ENCODE results near the gene CAPN1. TPM values are rescaled to one million over a fixed set of nuclear protein-coding genes. Genes with fewer than 3 reads are reported as not detected.

The CAPN1 gene
- total RNA-seq, 1 donor from 2014 or later: 397 TPM

DNA sequence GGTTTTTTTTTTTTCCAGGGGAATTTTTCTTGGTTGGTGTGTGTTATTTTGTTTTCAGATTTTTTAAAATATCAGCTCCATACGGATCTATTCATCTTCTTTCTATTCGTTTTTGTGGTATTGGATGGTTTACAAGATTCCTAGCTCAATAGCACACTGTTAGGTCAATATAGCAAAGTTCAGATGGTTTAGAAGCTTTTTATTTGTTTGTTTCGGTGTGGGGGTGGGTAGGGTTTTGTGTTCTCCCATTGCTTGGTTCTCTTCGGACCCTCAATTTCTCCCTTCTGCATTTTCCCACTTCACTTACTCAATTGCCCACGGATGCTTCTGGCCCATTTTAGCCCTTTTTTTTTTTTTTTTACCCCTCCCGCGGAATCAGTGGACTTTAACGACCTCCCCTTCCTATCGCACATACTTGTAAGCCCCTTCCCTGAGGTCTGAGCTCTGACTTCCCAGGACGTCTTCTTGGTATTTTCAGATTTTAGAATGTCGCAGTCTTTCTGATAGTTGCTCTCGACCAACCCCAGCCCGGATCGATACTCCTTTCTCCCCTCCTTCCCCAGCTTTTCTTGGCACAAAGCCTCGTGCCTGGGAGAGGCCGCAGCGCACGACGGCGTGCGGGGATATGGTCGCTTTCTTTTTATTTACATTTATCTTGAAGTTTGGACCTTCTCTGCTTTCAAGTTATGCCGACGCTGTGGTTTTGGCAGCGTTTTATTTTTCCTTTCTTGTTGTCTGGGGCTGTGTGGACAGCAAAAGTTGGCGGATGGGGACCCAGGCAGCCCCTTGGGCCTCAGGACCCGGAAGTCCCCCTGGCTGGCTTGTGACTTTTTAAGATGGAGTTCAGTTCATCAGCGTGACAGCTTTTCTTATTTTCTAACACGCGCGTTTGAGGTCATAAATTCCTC lies 16.1 kb upstream of the CAPN1 start:
- DNase-seq (ENCODE audit: low read depth): no peak
- Histone ChIP-seq H3K4me3 (ENCODE audit: low read depth, low read length) (no peak overlapping the region), H3K36me3 (ENCODE audit: control insufficient read depth, insufficient read depth, low read length) (no peaks in the 10 kb centered on the region), H3K27me3 (ENCODE audit: control insufficient read depth, insufficient read depth, low read length) (no peaks in the 10 kb centered on the region)
- TF ChIP-seq, protein P1, sequence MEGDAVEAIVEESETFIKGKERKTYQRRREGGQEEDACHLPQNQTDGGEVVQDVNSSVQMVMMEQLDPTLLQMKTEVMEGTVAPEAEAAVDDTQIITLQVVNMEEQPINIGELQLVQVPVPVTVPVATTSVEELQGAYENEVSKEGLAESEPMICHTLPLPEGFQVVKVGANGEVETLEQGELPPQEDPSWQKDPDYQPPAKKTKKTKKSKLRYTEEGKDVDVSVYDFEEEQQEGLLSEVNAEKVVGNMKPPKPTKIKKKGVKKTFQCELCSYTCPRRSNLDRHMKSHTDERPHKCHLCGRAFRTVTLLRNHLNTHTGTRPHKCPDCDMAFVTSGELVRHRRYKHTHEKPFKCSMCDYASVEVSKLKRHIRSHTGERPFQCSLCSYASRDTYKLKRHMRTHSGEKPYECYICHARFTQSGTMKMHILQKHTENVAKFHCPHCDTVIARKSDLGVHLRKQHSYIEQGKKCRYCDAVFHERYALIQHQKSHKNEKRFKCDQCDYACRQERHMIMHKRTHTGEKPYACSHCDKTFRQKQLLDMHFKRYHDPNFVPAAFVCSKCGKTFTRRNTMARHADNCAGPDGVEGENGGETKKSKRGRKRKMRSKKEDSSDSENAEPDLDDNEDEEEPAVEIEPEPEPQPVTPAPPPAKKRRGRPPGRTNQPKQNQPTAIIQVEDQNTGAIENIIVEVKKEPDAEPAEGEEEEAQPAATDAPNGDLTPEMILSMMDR (IDR thresholded peaks at IDR 0.05; ENCODE audit: insufficient read depth, low read length, poor library complexity, severe bottlenecking): no peak

DNA sequence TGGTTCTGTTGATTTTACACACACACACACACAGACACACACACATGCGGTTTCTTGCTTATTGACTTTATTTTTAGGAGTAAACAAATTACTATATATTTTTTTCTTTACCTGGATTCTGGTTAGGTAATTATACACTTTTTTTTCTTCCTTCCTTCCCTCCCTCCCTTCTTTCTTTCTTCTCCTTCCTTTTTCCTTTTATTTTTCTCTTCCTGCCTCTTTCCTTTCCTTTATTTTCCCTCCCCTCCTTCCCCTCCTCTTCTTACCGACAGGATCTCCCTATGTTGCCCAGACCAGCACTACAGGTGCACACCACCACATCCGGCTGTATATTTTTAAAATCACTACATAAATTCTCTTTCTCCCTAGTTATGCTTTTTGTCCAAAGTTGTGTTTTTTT lies 14.8 kb upstream of the CAPN1 start:
- no peak overlapping the region for H3K4me3 ChIP-seq (ENCODE audit: low read depth, low read length)
- DNase-seq (ENCODE audit: low read depth): no peak
- TF ChIP-seq, protein P1 (IDR thresholded peaks at IDR 0.05; ENCODE audit: insufficient read depth, low read length, poor library complexity, severe bottlenecking): no peak

DNA sequence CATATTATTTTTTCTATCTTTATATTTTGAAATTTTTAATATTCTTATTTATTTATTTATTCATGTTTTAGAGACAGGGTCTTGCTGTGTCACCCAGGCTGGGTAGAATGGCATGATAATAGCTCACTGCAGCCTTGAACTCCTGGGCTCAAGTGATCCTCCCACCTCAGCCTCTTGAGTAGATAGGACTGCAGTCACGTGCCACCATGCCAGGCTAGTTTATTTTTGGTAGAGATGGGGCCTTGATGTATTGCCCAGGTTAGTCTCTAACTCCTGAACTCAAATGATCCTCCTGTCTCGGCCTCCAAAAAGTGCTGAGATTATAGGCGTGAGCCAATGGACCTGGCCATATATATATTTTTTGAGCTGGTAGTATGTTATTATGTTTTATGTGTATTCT lies 14.1 kb upstream of the CAPN1 start:
- TF ChIP-seq, protein P1 (IDR thresholded peaks at IDR 0.05; ENCODE audit: insufficient read depth, low read length, poor library complexity, severe bottlenecking): no peak
- Histone ChIP-seq H3K27me3 (ENCODE audit: control insufficient read depth, insufficient read depth, low read length) (no peaks in the 10 kb centered on the region), H3K4me3 (ENCODE audit: low read depth, low read length) (no peak overlapping the region), H3K36me3 (ENCODE audit: control insufficient read depth, insufficient read depth, low read length) (no peaks in the 10 kb centered on the region)
- DNase-seq (ENCODE audit: low read depth): no peak

More for the DNA sequence above, 14.8 kb upstream of the CAPN1 start:
- Histone ChIP-seq H3K36me3 (ENCODE audit: control insufficient read depth, insufficient read depth, low read length) (no peaks in the 10 kb centered on the region), H3K27me3 (ENCODE audit: control insufficient read depth, insufficient read depth, low read length) (no peaks in the 10 kb centered on the region)

DNA sequence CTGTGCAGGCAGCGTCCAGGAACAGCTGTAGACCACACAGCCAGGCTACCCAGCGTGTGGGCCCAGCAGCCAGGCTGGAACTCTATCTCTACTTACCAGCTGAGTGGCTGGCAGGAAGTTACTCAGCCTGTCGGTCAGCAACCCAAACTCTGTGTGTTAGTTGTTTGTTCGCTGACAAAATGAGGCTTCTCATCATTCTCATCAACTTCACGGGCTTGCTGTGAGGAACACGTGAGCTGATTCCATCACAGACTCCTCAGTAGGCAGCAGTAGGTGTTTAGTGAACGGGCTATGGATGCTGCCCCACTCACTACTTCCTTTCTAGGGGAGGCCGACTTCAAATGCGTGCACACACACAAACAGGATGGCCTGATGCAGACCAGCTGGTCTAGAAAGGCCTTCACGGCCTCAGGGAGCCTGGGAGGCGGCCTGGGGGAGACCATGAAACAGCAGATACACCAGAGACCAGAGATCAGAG lies 12.5 kb upstream of the CAPN1 start:
- no peaks in the 10 kb centered on the region for H3K36me3 ChIP-seq (ENCODE audit: control insufficient read depth, insufficient read depth, low read length)
- TF ChIP-seq, protein P1 (IDR thresholded peaks at IDR 0.05; ENCODE audit: insufficient read depth, low read length, poor library complexity, severe bottlenecking): no peak
- DNase-seq (ENCODE audit: low read depth): no peak
- H3K4me3 ChIP-seq (ENCODE audit: low read depth, low read length): no peak overlapping the region
- H3K27me3 ChIP-seq (ENCODE audit: control insufficient read depth, insufficient read depth, low read length): no peaks in the 10 kb centered on the region

DNA sequence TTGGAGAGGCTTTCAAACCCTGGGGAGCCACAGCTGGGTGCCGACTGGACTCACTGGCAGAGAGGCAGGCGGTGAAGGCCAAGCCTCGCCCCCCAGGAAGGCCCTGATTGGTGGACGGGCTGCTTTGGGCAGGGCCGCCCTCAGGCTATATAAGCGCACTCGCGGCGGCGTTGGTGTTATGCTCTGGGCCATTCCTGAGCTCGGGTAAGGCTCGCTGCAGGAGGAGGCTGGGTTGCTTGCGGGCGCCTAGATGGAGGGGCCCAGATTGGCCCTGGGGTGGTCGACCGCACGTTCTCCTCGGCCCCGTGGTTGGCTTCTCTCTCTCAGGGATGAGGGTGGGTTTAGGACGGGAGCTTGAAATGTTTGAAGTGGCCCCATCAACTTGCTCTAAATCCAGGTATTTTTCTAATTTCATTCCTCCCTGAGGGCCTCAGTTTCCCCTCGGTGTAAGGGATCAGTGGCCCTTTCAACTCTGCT lies 11.6 kb upstream of the CAPN1 start, which contains the start of gene SPDYC:
Gene SPDYC, plus strand, starts transcription at position 176 of the 477 bp plus-strand sequence. CDS start 1,125 bp downstream, outside the sequence.
- DNase-seq (ENCODE audit: low read depth): no peak
- Histone ChIP-seq H3K36me3 (ENCODE audit: control insufficient read depth, insufficient read depth, low read length) (no peaks in the 10 kb centered on the region), H3K27me3 (ENCODE audit: control insufficient read depth, insufficient read depth, low read length) (no peaks in the 10 kb centered on the region)

More for the DNA sequence above, 11.6 kb upstream of the CAPN1 start, which contains the start of gene SPDYC:
- no peak within 1 kb of the TSS for H3K4me3 ChIP-seq (ENCODE audit: low read depth, low read length)
- TF ChIP-seq, protein P1 (IDR thresholded peaks at IDR 0.05; ENCODE audit: insufficient read depth, low read length, poor library complexity, severe bottlenecking): no peak

Measured in kidney epithelial cell (primary cell).